ENCODE data around the gene DDX42. TPM values are rescaled to one million over a fixed set of nuclear protein-coding genes. Genes with fewer than 3 reads are reported as not detected.

DDX42 gene
- total RNA-seq, 1 experiment from 2014 or later: 128 TPM

GRCh38 chr17:63780507-63780906 is 6.5 kb downstream of the DDX42 start:
- no peaks in the 10 kb centered on the region for H3K9me3 Mint-ChIP-seq
- no peak for DNase-seq (ENCODE audit: low spot score)
- H3K27ac Mint-ChIP-seq: no peak overlapping the region; the same call in 1 of the 2 replicates
- ATAC-seq: no peak
- ChIA-PET POLR2A (interaction anchor here (0.7 kb wide), 1 partner anchor 11 kb away, joined by 4 read pairs; no protein-coding TSS in a partner anchor), CTCF (interaction anchor here (0.5 kb wide), 1 partner anchor 867 kb away, joined by 5 read pairs; no protein-coding TSS in a partner anchor)
- peaks cover 23% of the 10 kb centered on the region for H3K36me3 Mint-ChIP-seq
- TF ChIP-seq ATF2 (CRISPR knock-in tag; IDR thresholded peaks at IDR 0.05; ENCODE audit: borderline replicate concordance, low read depth): no peak
- TF ChIP-seq ZMAT4 (CRISPR knock-in tag; IDR thresholded peaks at IDR 0.05): no peak
- no peak for TF ChIP-seq EMX1 (CRISPR knock-in tag; IDR thresholded peaks at IDR 0.05)
- TF ChIP-seq MYBL2 (CRISPR knock-in tag; IDR thresholded peaks at IDR 0.05): no peak
- TF ChIP-seq ZNF671 (CRISPR knock-in tag; IDR thresholded peaks at IDR 0.05): no peak
- TF ChIP-seq AR (CRISPR knock-in tag; IDR thresholded peaks at IDR 0.05): no peak
- TF ChIP-seq E2F4 (CRISPR knock-in tag; IDR thresholded peaks at IDR 0.05; ENCODE audit: borderline replicate concordance, low read depth): no peak
- no peak for TF ChIP-seq MLX (CRISPR knock-in tag; IDR thresholded peaks at IDR 0.05)
- TF ChIP-seq TEAD1 (CRISPR knock-in tag; IDR thresholded peaks at IDR 0.05): no peak
- TF ChIP-seq ZNF138 (CRISPR knock-in tag; conservative IDR thresholded peaks at IDR 0.05): no peak
- no peak for TF ChIP-seq SMAD3 (CRISPR knock-in tag; IDR thresholded peaks at IDR 0.05; ENCODE audit: borderline replicate concordance)
- no peak for TF ChIP-seq PRDM15 (CRISPR knock-in tag; IDR thresholded peaks at IDR 0.05)
- TF ChIP-seq TCF7 (CRISPR knock-in tag; IDR thresholded peaks at IDR 0.05; ENCODE audit: low read depth): no peak
- TF ChIP-seq TP53 (CRISPR knock-in tag; IDR thresholded peaks at IDR 0.05): no peak
- TF ChIP-seq ZNF425 (CRISPR knock-in tag; conservative IDR thresholded peaks at IDR 0.05): no peak
- no peaks in the 10 kb centered on the region for H3K27me3 Mint-ChIP-seq (ENCODE audit: low read depth)
- peaks cover 13% of the 10 kb centered on the region for H3K4me1 Mint-ChIP-seq
- no peak overlapping the region for H3K4me3 Mint-ChIP-seq

All from WTC11 (cell line).